Fibroblast of villous mesenchyme (primary cell): ENCODE results near the gene DYNC1H1. TPM values are rescaled to one million over a fixed set of nuclear protein-coding genes. Genes with fewer than 3 reads are reported as not detected.

Experiments
- DNase-seq: peaks from one replicate; pipeline ENCODE4 v3.0.0-alpha.2; 2010; ENCODE audit warnings: low read depth
- H3K4me3 ChIP-seq: 2 replicates; pipeline ENCODE4 v1.5.1; 2011; ENCODE audit warnings: low read depth, mild to moderate bottlenecking, low read length
- CTCF ChIP-seq: IDR thresholded peaks from 2 replicates; pipeline ENCODE4 v1.5.1; 2012; ENCODE audit warnings: low read depth, mild to moderate bottlenecking, low read length; ENCODE audit not compliant: insufficient read depth
- total RNA-seq: library from RNA; depleted of rRNA; stranded (reverse); fragments of >200 nt; gene quantifications from 2 replicates; pipeline ENCODE4 v1.2.3, GENCODE V29; 2012

DYNC1H1 gene
- total RNA-seq, 1 donor: 518 TPM

- no peak for DNase-seq
- H3K4me3 ChIP-seq: no peak overlapping the region
- no peak for TF ChIP-seq CTCF
These were observed 14.3 kb upstream of the DYNC1H1 start for GRCh38 chr14:101950100-101950499.

- no peak overlapping the region for H3K4me3 ChIP-seq
- no peak for TF ChIP-seq CTCF
- no peak for DNase-seq
These were observed 13.7 kb upstream of the DYNC1H1 start for GRCh38 chr14:101950516-101951215.

- no peak for DNase-seq
- no peak for TF ChIP-seq CTCF
- H3K4me3 ChIP-seq: no peak overlapping the region
These were observed 11.2 kb upstream of the DYNC1H1 start for GRCh38 chr14:101953151-101953550.

- DNase-seq: no peak
- no peak overlapping the region for H3K4me3 ChIP-seq
- TF ChIP-seq CTCF: no peak
These were observed 9.9 kb upstream of the DYNC1H1 start for GRCh38 chr14:101954501-101954900.

- DNase-seq: no peak
- no peak for TF ChIP-seq CTCF
- H3K4me3 ChIP-seq: no peak overlapping the region
These were observed 8.6 kb upstream of the DYNC1H1 start for GRCh38 chr14:101955695-101956161.

- H3K4me3 ChIP-seq: no peak overlapping the region
- DNase-seq: no peak
- TF ChIP-seq CTCF: no peak
These were observed 8.0 kb upstream of the DYNC1H1 start for GRCh38 chr14:101956179-101956885.
